ENCODE results near the gene SIMC1. TPM values are rescaled to one million over a fixed set of nuclear protein-coding genes. Genes with fewer than 3 reads are reported as not detected.
A peak's percentile ranks its signal among the peaks of the same experiment; 100 is the strongest.

SIMC1 gene
- total RNA-seq, 2 experiments from 2014 or later = 28.4 to 30.3 TPM

GRCh38 chr5:176341325-176342157 is 103.3 kb downstream of the SIMC1 start:
- H3K4me1 Mint-ChIP-seq (ENCODE audit: low read depth) = no peaks in the 10 kb centered on the region
- CTCF ChIA-PET = no interaction called here
- H3K27me3 Mint-ChIP-seq (ENCODE audit: low read depth) = no peaks in the 10 kb centered on the region
- H3K4me3 Mint-ChIP-seq = no peak overlapping the region
- peaks cover 11% of the 10 kb centered on the region for H3K36me3 Mint-ChIP-seq (ENCODE audit: low read depth)
- intact Hi-C loops (cut with micrococcal nuclease) = no loop called here
- H3K9me3 Mint-ChIP-seq = no peaks in the 10 kb centered on the region
- no peak overlapping the region for H3K27ac Mint-ChIP-seq
- DNase-seq = no peak

GRCh38 chr5:176342158-176342483 is 103.9 kb downstream of the SIMC1 start:
- Mint-ChIP-seq H3K4me1 (ENCODE audit: low read depth) (no peaks in the 10 kb centered on the region), H3K27ac (no peak overlapping the region), H3K9me3 (no peaks in the 10 kb centered on the region), H3K36me3 (ENCODE audit: low read depth) (peaks cover 5% of the 10 kb centered on the region), H3K27me3 (ENCODE audit: low read depth) (no peaks in the 10 kb centered on the region), H3K4me3 (no peak overlapping the region)
- intact Hi-C loops (cut with micrococcal nuclease) = no loop called here
- no peak for DNase-seq
- CTCF ChIA-PET = no interaction called here

DNA sequence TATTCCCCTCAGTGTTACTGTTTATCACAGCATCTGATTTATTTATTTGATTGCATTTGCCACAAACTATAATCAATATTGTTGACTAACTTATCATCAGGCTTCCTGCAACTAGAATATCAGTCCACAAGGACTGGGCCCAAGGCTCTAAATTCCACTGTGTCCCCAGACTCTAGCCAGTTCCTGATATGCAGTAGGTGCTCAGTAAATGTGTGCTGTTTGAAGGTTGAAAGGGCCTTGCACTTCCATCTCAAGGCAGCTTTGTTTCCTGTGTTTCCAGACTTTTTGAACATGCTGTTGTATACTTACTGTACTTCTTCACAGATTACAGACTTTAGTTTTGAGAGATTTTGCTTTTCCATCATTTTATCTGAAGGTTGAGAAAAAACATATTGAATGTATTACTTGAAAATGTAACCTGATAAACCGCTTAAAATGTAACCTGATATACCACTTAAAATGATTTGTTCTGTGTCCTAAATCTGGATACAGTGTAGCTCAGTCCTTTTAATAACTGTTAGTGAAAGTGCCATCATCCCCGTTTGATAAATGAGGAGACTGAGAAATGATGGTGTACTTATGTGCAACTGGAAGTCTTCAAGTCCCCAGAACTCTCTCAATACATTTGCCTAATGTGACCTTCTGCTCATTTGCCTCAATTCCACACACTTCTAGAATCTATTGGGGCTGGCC is 104.7 kb downstream of the SIMC1 start:
- Mint-ChIP-seq H3K4me1 (ENCODE audit: low read depth) (no peaks in the 10 kb centered on the region), H3K4me3 (no peak overlapping the region), H3K27me3 (ENCODE audit: low read depth) (no peaks in the 10 kb centered on the region), H3K9me3 (no peaks in the 10 kb centered on the region), H3K27ac (peak overlapping the region; percentile 20), H3K36me3 (ENCODE audit: low read depth) (peaks cover 10% of the 10 kb centered on the region)
- intact Hi-C loops (cut with micrococcal nuclease) = no loop called here
- CTCF ChIA-PET = no interaction called here
- no peak for DNase-seq

GRCh38 chr5:176350416-176350815 is 112.2 kb downstream of the SIMC1 start:
- no peak for DNase-seq
- peaks cover 29% of the 10 kb centered on the region for H3K36me3 Mint-ChIP-seq (ENCODE audit: low read depth)
- CTCF ChIA-PET = interaction anchor here (0.6 to 0.8 kb wide), 3 partner anchors 13 to 358 kb away, joined by 3 read pairs; no protein-coding TSS in a partner anchor
- H3K9me3 Mint-ChIP-seq = no peaks in the 10 kb centered on the region
- no peaks in the 10 kb centered on the region for H3K27me3 Mint-ChIP-seq (ENCODE audit: low read depth)
- H3K4me1 Mint-ChIP-seq (ENCODE audit: low read depth) = peaks cover 12% of the 10 kb centered on the region
- peak overlapping the region; percentile 34 for H3K27ac Mint-ChIP-seq
- no peak overlapping the region for H3K4me3 Mint-ChIP-seq
- intact Hi-C loops (cut with micrococcal nuclease) = no loop called here

GRCh38 chr5:176352116-176352878 is 114.1 kb downstream of the SIMC1 start:
- no peaks in the 10 kb centered on the region for H3K27me3 Mint-ChIP-seq (ENCODE audit: low read depth)
- intact Hi-C loops (cut with micrococcal nuclease) = no loop called here
- H3K27ac Mint-ChIP-seq = peak overlapping the region; percentile 81
- H3K9me3 Mint-ChIP-seq = no peaks in the 10 kb centered on the region
- H3K36me3 Mint-ChIP-seq (ENCODE audit: low read depth) = peaks cover 29% of the 10 kb centered on the region
- peaks cover 16% of the 10 kb centered on the region for H3K4me1 Mint-ChIP-seq (ENCODE audit: low read depth)
- H3K4me3 Mint-ChIP-seq = no peak overlapping the region
- DNase-seq = no peak
- CTCF ChIA-PET = no interaction called here

GRCh38 chr5:176353533-176353932 is 115.3 kb downstream of the SIMC1 start:
- DNase-seq = no peak
- Mint-ChIP-seq H3K4me3 (no peak overlapping the region), H3K36me3 (ENCODE audit: low read depth) (peaks cover 34% of the 10 kb centered on the region), H3K9me3 (no peaks in the 10 kb centered on the region), H3K27me3 (ENCODE audit: low read depth) (no peaks in the 10 kb centered on the region), H3K27ac (peak overlapping the region; percentile 16), H3K4me1 (ENCODE audit: low read depth) (peaks cover 25% of the 10 kb centered on the region)
- CTCF ChIA-PET = no interaction called here
- intact Hi-C loops (cut with micrococcal nuclease) = no loop called here

DNA sequence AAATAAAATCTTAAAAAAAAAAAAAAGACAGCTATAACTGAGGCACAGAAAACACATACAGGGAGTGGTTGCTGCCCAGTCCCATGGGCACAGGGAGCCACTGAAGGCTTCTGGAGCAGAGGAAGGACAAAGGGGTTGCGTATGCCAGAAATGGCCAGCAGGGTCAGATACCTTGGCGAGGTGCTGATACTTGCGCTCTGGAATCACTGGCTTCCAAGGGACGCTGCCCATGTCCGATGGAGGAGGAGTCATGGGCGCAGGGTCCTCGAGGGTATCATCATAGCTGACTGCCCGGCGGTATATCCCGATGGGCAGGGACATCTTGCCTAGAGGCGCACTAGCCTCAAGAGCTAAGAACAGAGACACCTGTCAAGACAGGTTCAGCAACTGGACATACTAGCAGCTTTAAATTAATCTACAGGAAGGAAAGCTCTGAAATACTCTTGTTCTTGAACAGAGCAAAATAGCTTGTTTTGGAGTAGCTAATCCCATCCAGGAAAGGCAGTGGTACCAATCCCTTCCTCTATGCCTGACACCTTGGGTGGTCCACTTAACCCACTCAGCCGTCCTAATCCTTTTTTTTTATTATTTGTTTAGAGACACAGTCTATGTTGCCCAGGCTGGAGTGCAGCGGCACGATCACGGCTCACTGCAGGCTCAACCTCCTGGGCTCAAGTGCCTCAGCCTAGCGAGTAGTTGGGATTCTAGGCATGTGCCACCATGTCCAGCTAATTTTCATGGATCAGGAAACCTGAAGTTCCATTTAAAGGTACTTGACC is 117.4 kb downstream of the SIMC1 start:
- CTCF ChIA-PET = no interaction called here
- DNase-seq = no peak
- Mint-ChIP-seq H3K36me3 (ENCODE audit: low read depth) (peaks cover 30% of the 10 kb centered on the region), H3K9me3 (no peaks in the 10 kb centered on the region), H3K4me3 (no peak overlapping the region), H3K27me3 (ENCODE audit: low read depth) (no peaks in the 10 kb centered on the region), H3K4me1 (ENCODE audit: low read depth) (peaks cover 32% of the 10 kb centered on the region), H3K27ac (no peak overlapping the region)
- intact Hi-C loops (cut with micrococcal nuclease) = no loop called here

GRCh38 chr5:176356179-176356566 is 117.9 kb downstream of the SIMC1 start:
- no peaks in the 10 kb centered on the region for H3K9me3 Mint-ChIP-seq
- peaks cover 32% of the 10 kb centered on the region for H3K4me1 Mint-ChIP-seq (ENCODE audit: low read depth)
- CTCF ChIA-PET = no interaction called here
- intact Hi-C loops (cut with micrococcal nuclease) = no loop called here
- DNase-seq = no peak
- H3K4me3 Mint-ChIP-seq = no peak overlapping the region
- H3K36me3 Mint-ChIP-seq (ENCODE audit: low read depth) = peaks cover 26% of the 10 kb centered on the region
- H3K27ac Mint-ChIP-seq = peak overlapping the region; percentile 39
- no peaks in the 10 kb centered on the region for H3K27me3 Mint-ChIP-seq (ENCODE audit: low read depth)

GRCh38 chr5:176359658-176360057 is 121.4 kb downstream of the SIMC1 start:
- H3K27me3 Mint-ChIP-seq (ENCODE audit: low read depth) = no peaks in the 10 kb centered on the region
- CTCF ChIA-PET = no interaction called here
- peak overlapping the region; percentile 58 for H3K4me3 Mint-ChIP-seq
- H3K4me1 Mint-ChIP-seq (ENCODE audit: low read depth) = peaks cover 31% of the 10 kb centered on the region
- H3K9me3 Mint-ChIP-seq = no peaks in the 10 kb centered on the region
- DNase-seq = peak; percentile 23
- intact Hi-C loops (cut with micrococcal nuclease) = loop anchor here (2.0 to 5.0 kb wide), 6 partner anchors 55 to 837 kb away; partner anchors contain the start of genes FAF2, HRH2 and RNF44
- H3K36me3 Mint-ChIP-seq (ENCODE audit: low read depth) = peaks cover 23% of the 10 kb centered on the region
- H3K27ac Mint-ChIP-seq = no peak overlapping the region

GRCh38 chr5:176360894-176361436 is 122.7 kb downstream of the SIMC1 start:
- DNase-seq = peak; percentile 31

DNA sequence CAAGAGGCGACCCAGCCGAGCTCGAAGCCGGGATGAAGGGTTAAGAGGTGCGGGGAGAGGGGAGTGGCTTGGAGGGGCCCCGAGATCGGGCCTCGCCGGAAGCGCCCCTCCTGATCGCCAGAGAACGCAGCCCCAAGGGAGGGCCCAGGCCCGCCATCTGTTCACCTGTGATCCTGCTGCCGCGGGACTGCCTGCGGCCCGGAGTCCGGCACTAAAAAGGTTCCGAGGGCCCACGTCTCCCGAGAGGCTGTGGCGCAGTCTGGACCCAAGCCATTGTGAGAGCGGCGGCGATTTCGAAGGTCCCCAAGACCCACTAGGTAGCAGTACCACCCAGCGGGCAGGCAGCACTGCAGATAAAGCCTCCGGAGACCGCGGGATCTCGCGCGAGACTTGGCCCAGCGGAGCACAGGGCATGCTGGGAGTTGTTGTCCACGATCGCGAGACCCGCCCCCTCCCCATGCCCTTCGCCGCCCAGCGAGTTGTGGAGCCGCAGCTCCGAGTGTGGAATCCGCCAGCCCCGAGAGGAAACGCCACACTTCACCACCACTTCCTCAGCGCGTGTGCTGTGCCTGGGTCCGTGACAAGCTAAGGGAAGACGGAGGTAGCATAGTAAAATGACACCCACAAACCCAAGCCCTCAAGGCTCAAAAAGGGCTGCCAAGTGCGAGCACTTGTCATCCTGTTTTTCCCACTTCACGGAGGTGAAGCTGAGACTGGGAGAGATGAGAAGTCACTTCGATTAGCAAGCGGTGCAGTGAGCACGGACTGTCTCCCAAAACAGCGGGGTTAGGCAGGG is 123.4 kb downstream of the SIMC1 start, which contains the start of gene KIAA1191:
TSS of gene KIAA1191 (minus strand) at position 328 of the 796 bp plus-strand sequence. CDS start 2,256 bp downstream, outside the sequence.
- Mint-ChIP-seq H3K9me3 (no peaks in the 10 kb centered on the region), H3K4me3 (peak within 1 kb of the TSS; percentile 99), H3K4me1 (ENCODE audit: low read depth) (peaks cover 31% of the 10 kb centered on the region), H3K36me3 (ENCODE audit: low read depth) (peaks cover 19% of the 10 kb centered on the region), H3K27me3 (ENCODE audit: low read depth) (no peaks in the 10 kb centered on the region), H3K27ac (peak within 1 kb of the TSS; percentile 91)
- CTCF ChIA-PET = interaction anchor here (0.6 to 1.6 kb wide), 5 partner anchors 24 to 212 kb away, joined by 3 to 5 read pairs (median 3); no protein-coding TSS in a partner anchor
- intact Hi-C loops (cut with micrococcal nuclease) = loop anchor here (1.0 to 5.0 kb wide), 7 partner anchors 28 to 839 kb away; partner anchors contain the start of genes FAF2, HRH2 and RNF44
- peak; percentile 97 for DNase-seq

More at GRCh38 chr5:176360894-176361436, 122.7 kb downstream of the SIMC1 start:
- intact Hi-C loops (cut with micrococcal nuclease) = loop anchor here (1.0 to 5.0 kb wide), 7 partner anchors 28 to 839 kb away; partner anchors contain the start of genes FAF2, HRH2 and RNF44
- Mint-ChIP-seq H3K4me1 (ENCODE audit: low read depth) (peaks cover 32% of the 10 kb centered on the region), H3K27me3 (ENCODE audit: low read depth) (no peaks in the 10 kb centered on the region), H3K27ac (peak overlapping the region; percentile 91), H3K9me3 (no peaks in the 10 kb centered on the region), H3K4me3 (peak overlapping the region; percentile 99), H3K36me3 (ENCODE audit: low read depth) (peaks cover 19% of the 10 kb centered on the region)
- CTCF ChIA-PET = interaction anchor here (0.6 to 1.6 kb wide), 4 partner anchors 25 to 321 kb away, joined by 3 to 5 read pairs (median 3); no protein-coding TSS in a partner anchor

Measured in activated naive CD4-positive, alpha-beta T cell treated with anti-CD3 and anti-CD28 coated beads for 36 hours (primary cell).